ENCODE measurements around the gene HADHB. TPM values are rescaled to one million over a fixed set of nuclear protein-coding genes. Genes with fewer than 3 reads are reported as not detected.

Gene HADHB
- 90.8 to 104 TPM (median 102 TPM) in 5 replicates for total RNA-seq (2022; extraction: Qiagen RNA extraction; ENCODE audit: low read depth)

DNA sequence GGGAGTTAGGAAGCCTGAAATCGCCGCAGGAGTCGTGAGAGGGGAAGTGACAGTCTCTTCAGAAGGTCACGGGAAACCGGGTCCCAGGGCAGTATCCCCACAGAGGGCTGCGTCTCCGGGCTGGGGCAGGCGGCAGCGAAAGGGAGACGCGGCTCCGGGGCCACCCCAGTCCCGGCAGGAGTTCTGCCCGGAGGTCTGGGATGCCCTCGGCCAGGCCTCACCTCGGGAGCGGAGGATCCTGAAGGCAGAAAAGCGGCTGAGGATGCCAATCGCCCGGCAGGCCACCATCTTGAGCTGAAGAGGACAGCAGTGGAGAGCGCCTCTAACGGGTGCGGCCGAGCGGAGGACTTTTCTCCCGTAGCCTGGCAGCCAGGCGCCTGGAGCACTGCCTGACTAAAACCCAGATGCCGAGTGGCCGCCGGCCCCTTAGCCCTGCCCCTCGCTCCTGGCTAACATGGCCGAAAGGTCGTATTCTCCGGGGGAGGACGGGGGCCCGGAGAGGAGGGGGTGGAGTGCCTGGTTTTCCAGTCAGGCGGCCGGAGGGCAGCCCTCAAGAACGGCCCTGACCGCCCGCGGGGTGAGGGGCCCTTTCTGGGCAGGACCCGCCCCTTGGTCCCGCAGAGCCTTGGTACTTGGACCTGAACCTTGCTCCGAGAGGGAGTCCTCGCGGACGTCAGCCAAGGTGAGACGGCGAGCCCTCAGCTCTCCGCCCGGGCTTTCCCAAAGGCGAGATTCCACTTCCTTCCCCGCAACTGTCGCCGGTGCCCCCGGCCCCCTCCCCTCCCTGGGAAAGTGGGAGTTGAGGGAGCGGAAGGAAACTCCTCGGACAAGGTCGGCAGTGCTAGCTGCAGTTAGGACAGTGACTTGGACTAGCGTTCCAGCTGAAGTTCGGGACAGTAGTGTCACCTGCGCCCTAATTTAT, at the start of gene HADHB, which contains the start of gene HADHA:
Gene HADHB, plus strand, starts transcription at position 631 of the 922 bp plus-strand sequence. CDS start 9,316 bp downstream, outside the sequence.
Gene HADHA, minus strand, starts transcription at position 324 of the 922 bp plus-strand sequence. Its CDS starts 36 bp downstream, at position 288.

Other genes starting within 250 kb of the HADHB start
- gene RAB10, start 210.9 kb upstream of the HADHB start, total RNA-seq (2022; extraction: Qiagen RNA extraction; ENCODE audit: low read depth): 287 to 392 TPM (median 326 TPM) in 5 replicates
- 7.5 to 9.7 TPM (median 7.6 TPM) in 5 replicates for gene GAREM2, start 71.9 kb upstream of the HADHB start, total RNA-seq (2022; extraction: Qiagen RNA extraction; ENCODE audit: low read depth)
- 120 to 145 TPM (median 123 TPM) in 5 replicates for gene HADHA, start 307 bp upstream of the HADHB start, total RNA-seq (2022; extraction: Qiagen RNA extraction; ENCODE audit: low read depth)
- 18.5 to 23.1 TPM (median 21.7 TPM) in 5 replicates for gene SELENOI, start 101.2 kb downstream of the HADHB start, total RNA-seq (2022; extraction: Qiagen RNA extraction; ENCODE audit: low read depth)
- gene ADGRF3, start 101.8 kb downstream of the HADHB start, total RNA-seq (2022; extraction: Qiagen RNA extraction; ENCODE audit: low read depth): 0.09 to 0.31 TPM (median 0.12 TPM) in 5 replicates
- 0.20 to 0.50 TPM (median 0.26 TPM) in 4 of 5 replicates, not detected in the other for gene DRC1, start 157.0 kb downstream of the HADHB start, total RNA-seq (2022; extraction: Qiagen RNA extraction; ENCODE audit: low read depth)
- 0.06 to 0.12 TPM (median 0.07 TPM) in 5 replicates for gene OTOF, start 233.2 kb downstream of the HADHB start, total RNA-seq (2022; extraction: Qiagen RNA extraction; ENCODE audit: low read depth)